HG03565 (cell line): Measurements from ENCODE around the gene POLR3GL.
"Not testable (repeated sequence)": the region's sequence is repeated elsewhere in the genome, so short reads cannot be mapped to it uniquely, and the experiment has no call there.

Source experiments
- ATAC-seq: cut with Tn5 transposase; IDR thresholded peaks from one replicate; pipeline ENCODE4 v1.9.1; 2021; ENCODE audit warnings: mild to moderate bottlenecking, moderate library complexity; ENCODE audit not compliant: unreplicated experiment

POLR3GL gene, protein sequence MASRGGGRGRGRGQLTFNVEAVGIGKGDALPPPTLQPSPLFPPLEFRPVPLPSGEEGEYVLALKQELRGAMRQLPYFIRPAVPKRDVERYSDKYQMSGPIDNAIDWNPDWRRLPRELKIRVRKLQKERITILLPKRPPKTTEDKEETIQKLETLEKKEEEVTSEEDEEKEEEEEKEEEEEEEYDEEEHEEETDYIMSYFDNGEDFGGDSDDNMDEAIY

DNA sequence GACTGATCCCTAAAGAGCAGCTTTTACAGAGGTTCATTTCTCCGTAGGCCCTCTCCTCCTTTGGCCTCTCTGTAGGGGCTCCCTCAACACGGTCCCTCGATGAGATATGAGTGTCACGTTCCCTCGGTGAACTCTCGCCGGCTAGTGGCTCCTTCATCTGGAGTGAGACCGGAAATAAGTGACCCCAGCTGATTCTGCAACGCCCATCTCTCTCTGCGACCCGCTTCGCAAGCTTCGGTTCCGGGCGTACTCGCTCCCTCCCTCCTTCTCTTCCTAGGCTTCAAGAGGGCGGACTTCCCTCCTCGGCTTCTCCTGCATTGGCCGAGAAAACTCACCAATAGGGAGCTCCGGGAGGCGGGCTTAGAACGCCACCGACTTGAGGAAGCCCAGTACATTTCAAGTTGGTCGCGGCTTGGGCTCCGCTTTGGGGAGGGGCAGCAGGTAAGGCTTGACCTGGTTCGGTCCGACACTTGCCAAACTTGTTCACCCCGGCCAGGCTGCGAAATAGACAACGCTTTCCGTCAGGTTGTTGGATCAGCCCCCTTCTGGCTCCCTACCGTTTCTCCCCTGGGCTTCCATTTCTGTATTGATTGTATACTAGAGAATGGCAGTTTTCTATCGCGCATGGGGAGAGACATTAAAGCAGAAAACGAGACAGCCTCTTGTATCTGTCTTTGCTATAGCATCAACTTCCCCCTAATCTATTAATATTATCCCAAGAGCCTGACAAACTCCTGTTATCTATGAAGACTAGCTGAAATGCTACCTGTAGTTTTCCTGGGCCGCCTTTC, at the start of gene POLR3GL, which contains the start of gene ANKRD34A:
TSS of gene POLR3GL (plus strand) at position 363 of the 791 bp plus-strand sequence. CDS start 10,176 bp downstream, outside the sequence.
TSS of gene ANKRD34A (minus strand) at position 248 of the 791 bp plus-strand sequence. CDS start 2,816 bp downstream, outside the sequence.
- peak; percentile 67 for ATAC-seq

DNA sequence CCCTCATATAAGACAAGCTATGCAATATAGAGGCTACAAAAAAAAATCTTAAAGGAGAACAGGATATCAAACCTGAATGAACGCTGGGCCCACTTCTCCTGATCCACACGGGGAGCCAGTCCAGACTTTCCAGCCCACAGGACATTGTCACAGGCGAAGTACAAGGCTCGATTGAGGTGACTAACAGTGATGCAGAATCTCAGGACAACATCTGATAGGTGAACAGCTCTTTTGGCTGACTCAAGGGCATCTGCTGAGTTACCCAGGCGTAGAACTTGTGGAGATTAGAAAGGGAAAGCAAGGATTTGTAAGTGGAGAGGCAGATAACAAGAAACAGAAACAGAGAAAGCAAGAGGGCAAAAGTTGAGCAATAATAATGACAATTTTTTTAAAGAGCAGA, 47.7 kb upstream of the POLR3GL start:
- ATAC-seq, result no peak

DNA sequence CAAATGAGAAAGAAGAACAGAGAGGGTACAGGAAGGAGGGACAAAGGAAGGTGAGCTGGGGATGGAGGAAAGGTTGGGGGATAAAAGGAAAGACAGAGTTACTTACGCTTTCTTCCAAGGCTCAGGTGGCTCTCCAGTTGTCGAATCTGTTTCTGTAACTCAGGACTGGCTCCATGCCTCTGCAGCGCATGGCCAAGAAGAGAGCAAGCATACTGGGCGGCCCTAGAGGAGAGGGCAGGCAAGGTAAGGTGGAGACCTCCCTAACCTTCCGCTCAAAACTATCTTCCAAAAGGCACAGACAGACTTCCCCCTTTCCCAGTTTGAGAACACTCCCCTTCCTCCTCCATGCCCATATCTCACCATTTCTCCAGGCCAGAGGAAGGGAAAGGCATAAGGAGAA, 46.9 kb upstream of the POLR3GL start:
- ATAC-seq, result no peak

DNA sequence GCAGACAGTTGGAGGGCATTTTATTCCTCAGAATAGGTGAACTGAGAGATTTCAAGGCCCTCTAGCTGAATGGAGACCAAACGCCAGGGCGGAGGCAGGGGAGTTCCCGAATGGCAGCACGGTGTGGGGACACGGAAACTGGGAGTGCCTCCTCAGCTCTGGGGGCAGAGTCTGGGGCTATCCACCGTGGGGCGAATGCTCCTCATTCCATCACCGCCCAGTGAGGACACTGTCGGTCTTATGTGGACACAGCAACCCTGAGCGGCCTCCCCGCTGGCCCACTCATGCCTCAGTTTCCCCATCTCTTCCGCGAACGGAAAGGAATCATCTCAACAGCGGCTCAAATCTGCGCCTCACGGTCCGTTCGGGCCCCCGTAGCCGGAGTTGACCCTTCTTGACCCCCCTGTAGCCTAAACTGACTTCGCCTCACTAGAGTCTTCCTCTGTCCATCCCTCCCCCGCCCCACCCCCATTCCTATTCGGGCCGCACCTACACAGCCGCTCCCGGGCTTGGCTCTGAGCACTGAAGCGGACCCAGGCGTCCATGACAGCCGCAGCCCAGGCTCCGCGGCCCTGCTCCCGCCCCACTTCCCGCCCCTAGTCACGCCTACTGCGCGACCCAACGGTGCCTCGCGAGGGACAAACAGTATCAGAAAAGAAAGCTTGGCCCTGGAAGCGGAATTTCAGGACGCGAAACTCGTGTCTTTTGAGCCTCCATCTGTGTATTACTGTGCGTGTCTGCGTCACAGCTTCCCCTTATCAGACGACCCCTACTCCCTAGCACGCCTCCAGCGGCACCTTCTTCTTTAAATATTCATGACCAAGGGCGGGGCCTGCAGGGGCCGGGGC, 46.1 kb upstream of the POLR3GL start, which contains the start of gene PEX11B:
TSS of gene PEX11B (minus strand) at position 574 of the 848 bp plus-strand sequence. CDS start at position 545, 29 bp downstream.
- ATAC-seq, result peak; percentile 60

DNA sequence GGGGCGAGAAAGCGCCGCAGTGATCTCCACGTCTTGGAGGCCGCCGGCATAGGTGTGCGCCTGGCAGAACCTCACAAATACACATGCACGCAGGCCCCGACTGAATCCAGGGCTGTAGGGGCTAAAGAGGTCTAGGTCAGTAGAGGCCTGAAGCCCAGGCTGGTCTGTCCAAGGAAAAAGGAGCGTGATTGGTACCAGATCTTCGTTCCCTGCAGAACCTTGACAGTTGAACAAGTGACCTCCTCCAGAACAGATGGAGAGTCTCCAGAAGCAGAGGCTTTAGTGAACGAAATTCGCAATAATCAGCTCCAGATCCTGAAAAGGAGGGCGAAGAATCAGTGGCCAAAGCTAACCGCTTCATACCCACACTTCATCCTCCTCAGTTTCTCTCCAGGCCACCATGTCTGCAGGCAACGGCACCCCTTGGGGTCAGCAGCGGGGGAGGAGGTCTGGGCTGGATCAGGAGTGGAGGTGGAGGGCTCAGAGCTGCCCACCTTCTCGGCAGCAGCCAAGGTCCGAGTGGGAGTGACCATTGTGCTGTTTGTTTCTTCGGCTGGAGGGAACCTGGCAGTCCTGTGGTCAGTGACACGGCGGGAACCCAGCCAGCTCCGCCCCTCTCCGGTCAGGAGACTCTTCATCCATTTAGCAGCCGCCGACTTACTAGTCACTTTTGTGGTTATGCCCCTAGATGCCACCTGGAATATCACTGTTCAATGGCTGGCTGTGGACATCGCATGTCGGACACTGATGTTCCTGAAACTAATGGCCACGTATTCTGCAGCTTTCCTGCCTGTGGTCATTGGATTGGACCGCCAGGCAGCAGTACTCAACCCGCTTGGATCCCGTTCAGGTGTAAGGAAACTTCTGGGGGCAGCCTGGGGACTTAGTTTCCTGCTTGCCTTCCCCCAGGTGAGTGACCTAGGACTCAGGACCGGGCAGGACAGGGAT, 45.2 kb upstream of the POLR3GL start:
- no peak for ATAC-seq

DNA sequence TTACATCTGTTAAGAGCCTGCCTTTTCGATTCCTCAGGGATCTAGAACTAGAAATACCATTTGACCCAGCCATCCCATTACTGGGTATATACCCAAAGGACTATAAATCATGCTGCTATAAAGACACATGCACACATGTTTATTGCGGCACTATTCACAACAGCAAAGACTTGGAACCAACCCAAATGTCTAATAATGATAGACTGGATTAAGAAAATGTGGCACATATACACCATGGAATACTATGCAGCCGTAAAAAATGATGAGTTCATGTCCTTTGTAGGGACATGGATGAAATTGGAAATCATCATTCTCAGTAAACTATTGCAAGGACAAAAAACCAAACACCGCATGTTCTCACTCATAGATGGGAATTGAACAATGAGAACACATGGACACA, 44.2 kb upstream of the POLR3GL start:
- ATAC-seq, result not testable (repeated sequence)

DNA sequence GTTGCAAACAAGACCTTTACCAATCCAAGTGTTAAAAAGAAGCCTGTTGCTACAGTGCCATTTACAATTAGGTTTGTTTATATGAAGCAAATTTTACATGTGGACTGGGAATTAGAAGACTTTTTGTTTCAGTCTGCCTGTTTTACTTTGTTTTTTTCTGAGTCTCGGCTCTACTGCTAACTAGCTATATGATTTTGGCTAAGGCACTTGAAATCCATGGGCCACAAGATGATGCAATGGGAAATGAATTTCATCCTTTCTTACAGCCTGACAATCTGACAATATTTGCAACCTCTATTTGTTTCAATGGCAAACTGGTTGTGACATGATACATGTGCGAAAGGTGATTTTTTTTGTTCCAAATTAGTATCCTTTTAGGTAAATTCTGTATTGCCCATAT, 42.2 kb upstream of the POLR3GL start:
- no peak for ATAC-seq

DNA sequence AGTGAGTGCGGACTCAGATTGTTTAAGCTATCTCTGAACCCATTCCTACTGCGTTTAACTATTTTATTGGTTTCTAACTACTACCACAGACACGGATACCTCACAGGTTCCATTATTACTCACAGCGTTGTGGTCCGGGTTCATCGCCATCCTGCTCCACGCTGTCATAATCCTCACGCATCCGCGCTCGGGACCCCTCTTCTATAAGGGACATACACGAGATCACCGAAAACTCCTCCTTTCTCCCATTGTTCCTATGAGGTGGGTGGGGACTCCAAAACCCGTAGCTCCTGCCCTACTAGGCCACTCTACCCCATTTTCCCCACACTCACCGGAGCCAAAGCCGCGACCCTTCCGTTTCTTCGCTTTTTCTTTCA, 37.8 kb upstream of the POLR3GL start:
- ATAC-seq, result peak; percentile 1

DNA sequence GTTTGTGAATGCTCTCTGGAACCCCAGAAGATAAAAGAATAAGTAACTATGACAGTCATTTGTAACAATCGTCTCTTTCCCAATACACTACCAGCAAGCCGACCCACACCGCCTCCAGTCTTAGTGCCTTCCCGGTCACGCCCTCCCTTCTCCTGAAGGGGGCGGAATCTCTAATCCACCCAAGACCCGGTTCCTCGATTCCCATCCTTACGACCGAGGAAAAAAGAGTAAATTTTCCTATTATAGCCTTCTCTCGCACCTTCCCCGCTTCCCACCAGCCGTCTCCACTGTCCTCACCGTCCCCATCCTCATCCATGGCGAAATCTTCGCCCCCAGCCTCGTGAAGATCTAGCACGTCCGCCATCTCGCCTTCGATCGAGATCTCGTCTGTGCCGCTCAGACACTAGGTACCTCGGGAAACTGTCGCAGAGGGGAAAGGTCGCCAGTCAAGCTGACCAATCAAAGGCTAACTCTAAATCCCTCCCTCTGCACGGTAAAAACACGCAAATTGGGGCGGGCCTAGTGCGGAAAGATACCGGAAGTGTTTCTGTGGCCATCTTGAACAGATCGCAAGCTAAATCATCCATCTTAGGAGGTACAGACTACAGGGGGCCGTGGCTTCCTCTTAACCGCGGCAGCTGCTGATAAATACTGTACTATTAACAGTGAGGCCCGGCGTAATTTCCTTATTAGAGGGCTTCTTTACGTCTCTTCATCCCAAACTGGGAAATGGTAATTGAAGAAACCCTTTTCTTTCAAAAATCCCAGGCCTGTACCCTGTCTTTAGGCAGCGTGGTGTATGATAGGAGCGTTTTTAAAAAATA, 37.2 kb upstream of the POLR3GL start, which contains the start of gene RBM8A:
TSS of gene RBM8A (minus strand) at position 422 of the 824 bp plus-strand sequence. CDS start at position 364, 58 bp downstream.
- ATAC-seq, result peak; percentile 87

DNA sequence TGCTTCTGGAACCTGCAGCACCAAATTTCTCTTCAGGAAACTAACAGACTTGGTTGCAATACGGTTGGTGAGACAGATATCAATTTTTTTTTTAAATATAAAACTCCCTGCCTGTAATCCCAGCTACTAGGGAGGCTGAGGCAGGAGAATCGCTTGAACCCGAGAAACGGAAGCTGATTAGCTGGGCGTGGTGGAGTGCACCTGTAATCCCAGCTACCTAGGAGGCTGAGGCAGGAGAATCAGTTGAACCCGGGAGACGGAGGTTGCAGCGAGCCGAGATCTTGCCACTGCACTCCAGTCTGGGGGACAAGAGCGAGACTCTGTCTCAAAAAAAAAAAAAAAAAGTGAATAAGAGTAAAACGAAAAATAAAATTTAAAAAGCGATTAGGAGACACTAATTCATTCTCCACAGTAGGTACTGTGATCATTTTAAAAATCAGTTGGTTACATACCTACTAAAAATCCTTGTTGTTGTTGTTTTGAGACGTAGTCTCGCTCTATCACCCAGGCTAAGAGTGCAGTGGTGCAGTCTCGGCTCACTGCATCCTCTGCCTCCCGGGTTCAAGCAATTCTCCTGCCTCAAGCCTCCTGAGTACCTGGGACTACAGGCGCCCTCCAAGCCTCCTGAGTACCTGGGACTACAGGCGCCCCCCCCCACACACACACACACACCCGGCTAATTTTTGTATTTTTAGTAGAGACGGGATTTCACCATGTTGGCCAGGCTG, 36.4 kb upstream of the POLR3GL start:
- no peak for ATAC-seq

DNA sequence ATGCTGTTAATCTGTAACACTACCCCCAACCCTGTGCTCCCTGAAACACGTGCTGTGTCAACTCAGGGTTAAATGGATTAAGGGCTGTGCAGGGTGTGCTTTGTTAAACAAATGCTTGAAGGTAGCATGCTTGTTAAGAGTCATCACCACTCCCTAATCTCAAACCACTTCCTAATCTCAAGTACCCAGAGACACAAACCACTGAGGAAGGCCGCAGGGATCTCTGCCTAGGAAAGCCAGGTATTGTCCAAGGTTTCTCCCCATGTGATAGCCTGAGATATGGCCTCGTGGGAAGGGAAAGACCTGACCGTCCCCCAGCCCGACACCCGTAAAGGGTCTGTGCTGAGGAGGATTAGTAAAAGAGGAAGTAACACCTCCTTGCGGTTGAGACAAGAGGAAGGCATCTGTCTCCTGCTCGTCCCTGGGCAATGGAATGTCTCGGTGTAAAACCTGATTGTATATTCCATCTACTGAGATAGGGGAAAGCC, 31.9 kb upstream of the POLR3GL start:
- ATAC-seq, result not testable (repeated sequence)

DNA sequence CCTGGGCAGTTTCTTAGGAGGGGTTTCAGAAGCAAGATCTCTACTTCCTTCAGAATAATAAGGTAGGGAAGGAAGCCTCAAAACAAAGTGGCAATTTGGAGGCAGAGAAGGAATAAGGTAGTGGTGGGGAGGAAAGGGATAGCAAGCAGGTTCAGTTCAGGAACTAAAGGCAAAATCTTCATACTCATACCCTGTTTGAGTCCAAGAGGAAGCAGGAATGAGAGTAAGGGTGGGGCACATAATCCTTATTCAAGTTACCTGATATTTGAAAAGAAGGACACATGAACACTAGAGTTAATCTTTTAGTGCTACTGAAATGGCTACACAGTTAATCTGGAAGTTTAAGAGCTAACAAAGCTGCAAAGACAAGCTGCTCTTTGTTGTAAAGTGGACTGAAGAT, 28.8 kb upstream of the POLR3GL start:
- ATAC-seq, result no peak

DNA sequence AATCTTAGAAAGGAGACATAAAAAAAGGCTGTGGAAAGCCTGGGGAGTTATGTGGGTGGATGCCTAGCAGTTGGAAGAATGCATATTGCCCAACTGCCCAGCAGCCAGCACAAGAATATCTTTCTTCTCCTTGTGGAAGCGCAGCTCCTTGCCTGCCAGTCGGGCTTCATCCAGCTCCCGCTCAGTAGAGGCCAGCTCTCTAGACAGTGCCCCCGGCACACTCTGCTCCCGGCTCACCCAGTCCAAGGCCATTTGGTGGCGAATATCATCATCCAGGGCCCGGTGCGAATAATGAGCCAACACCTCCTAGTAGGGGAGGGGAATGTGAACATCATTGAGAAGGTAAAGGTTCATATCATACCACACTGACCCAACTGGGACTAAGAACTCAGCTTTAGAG, 28.2 kb upstream of the POLR3GL start:
- no peak for ATAC-seq

DNA sequence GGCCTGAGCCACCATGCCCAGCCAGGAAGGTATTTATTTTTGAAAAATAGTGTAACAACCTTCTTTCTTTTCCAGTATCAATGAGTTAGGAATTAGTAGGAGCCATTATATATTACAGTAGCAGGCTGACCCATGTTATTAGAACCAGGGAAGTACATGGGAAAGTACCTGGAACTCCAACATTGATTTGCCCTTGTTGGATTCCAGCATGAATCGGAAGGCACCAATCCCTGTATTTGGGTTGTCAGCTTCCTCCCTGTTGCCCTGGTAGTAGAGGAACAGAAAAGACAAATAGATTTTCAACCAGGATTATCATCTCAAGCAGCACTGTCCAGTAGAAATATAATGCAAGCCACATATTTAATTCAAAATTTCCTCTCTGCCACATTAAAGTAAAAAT, 27.1 kb upstream of the POLR3GL start:
- ATAC-seq, result no peak

DNA sequence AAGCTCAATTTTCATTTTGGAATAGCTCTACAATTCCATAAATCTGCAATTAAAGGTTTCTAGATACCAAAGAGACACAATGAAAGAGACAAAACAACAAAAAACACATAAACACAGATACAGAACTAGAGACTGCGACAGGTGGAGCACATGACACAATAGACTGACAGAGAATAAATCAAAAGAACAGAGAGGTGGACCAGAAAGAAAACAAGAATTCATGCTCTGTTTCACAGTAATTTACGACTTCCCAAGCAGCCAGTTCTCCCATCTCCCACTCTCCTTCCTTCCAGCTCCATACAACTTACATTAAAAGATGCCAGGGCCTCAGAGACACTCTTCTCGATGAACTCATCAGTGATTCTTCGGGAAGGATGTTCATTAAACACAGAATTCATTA, 22.1 kb upstream of the POLR3GL start:
- no peak for ATAC-seq

DNA sequence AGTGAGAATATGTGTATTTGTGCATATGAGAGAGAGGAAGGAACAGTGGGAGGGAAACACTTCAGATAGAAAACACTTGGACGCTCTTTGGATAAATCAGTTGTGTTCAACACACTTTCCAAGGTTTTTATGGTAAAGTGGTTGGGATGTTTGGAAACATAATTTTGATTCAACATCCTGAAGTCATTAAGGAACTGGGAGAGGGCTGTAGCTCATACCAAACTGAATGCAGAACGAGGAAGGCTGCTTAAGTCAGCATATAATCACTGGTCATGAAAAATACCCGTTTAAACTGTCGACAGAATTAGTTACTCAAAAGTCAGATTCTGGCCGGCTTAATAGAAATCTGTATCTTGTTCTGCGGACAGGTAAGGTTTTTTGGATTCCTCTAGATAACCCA, 21.6 kb upstream of the POLR3GL start:
- ATAC-seq, result no peak

DNA sequence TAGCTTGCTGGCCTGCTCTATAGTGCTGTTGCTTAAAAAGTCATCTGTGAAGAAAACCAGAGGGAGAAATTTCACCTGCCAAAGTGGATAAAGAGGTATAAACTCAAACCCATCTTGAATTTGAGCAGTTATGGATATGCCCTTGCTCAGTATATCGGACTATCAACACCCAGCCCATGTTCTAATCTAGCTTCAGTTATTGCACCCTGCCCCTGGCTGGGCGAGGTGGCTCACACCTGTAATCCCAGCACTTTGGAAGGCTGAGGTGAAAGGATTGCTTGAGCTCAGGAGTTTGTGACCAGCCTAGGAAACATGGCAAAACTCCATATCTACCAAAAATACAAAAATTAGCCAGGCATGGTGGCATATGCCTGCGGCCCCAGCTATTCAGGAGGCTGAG, 20.0 kb upstream of the POLR3GL start:
- no peak for ATAC-seq

DNA sequence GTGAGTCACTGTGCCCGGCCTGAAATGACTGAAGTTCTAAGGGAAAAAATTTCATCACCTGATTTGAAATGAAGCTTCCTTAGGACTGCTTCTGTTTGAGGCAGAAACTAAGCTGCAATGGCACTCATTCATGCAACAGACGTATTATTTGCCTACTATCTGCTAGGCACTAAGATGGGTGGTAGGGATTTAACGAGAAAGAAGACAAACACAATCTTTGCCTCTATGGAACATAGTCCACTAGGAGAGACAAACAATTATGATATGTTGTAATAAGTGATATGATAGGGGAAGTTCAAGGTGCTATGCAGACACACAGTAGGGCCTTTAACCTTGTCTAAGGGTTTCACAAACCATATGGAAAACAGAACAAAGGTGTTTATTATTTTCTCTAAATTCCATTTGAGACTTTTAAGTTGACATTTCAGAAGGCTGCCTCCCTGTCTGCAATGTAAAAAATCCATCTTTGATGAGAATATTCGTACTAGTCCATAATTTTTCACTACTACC, 18.0 kb upstream of the POLR3GL start:
- ATAC-seq, result no peak
